Panc1 (cell line): ENCODE measurements around the gene TBXAS1.

Experiments used
- TCF7L2 ChIP-seq: IDR thresholded peaks from 2 replicates; pipeline ENCODE4 v1.6.1; 2011; ENCODE audit warnings: mild to moderate bottlenecking, low read depth, low read length, inconsistent platforms
- TF ChIP-seq, protein P1 (sequence below): fragments of 450-650 bp; IDR thresholded peaks from 2 replicates; pipeline ENCODE4 v1.5.1; 2017; ENCODE audit warnings: mild to moderate bottlenecking

DNA sequence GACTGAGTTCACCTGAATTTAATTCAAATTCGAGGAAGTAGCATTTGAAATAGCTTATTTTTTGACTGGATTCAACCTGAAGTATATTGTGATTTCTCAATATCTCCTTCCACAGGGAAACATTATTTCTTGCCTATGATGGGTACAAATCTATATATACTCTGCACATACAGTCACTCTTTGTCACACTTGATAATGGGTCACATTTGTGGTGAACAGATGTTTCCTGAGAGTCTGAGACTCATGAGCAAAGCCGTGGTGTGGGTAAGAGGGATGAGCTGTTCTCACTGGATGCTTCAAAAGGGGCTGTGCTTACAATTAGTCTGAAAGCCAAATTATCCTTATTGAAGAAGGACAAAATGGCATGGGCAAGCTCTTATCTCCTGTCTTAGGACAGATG, 18.0 kb upstream of the TBXAS1 start:
- TF ChIP-seq, protein P1, sequence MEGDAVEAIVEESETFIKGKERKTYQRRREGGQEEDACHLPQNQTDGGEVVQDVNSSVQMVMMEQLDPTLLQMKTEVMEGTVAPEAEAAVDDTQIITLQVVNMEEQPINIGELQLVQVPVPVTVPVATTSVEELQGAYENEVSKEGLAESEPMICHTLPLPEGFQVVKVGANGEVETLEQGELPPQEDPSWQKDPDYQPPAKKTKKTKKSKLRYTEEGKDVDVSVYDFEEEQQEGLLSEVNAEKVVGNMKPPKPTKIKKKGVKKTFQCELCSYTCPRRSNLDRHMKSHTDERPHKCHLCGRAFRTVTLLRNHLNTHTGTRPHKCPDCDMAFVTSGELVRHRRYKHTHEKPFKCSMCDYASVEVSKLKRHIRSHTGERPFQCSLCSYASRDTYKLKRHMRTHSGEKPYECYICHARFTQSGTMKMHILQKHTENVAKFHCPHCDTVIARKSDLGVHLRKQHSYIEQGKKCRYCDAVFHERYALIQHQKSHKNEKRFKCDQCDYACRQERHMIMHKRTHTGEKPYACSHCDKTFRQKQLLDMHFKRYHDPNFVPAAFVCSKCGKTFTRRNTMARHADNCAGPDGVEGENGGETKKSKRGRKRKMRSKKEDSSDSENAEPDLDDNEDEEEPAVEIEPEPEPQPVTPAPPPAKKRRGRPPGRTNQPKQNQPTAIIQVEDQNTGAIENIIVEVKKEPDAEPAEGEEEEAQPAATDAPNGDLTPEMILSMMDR = no peak
- TF ChIP-seq TCF7L2 = no peak
